ENCODE results near the gene BCL7C.
A peak's percentile ranks its signal among the peaks of the same experiment; 100 is the strongest.

The BCL7C gene

DNA sequence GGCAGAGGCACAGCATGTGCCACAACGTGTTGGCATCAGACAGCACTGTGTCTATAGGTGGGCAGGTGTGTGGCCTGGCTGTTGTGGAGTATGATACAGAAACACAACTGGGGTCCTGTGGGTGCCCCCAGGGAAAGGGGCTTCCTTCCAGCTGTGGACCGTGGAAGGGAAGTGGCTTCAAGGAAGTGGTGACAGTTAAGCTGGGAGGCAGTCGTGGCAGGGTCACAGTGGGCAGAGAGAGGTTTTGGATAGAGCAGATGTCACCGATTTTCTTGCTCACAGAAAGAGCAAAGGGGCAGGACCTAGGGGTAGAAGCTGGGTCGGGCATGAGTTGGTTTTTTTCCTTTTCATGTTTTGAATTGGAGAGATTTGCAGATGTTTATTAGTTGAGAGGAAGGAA is 43.8 kb upstream of the BCL7C start:
- H3K36me3 ChIP-seq (ENCODE audit: insufficient read depth, low read length) = peaks cover 14% of the 10 kb centered on the region; the same call in 1 of the 2 replicates
- no peak overlapping the region for H3K4me3 ChIP-seq (ENCODE audit: low read depth, low read length, poor library complexity, severe bottlenecking)
- TF ChIP-seq EZH2 (IDR thresholded peaks at IDR 0.05; ENCODE audit: borderline replicate concordance, low read length) = no peak
- no peak for TF ChIP-seq CTCF (IDR thresholded peaks at IDR 0.05; ENCODE audit: low read length)
- no peaks in the 10 kb centered on the region for H4K20me1 ChIP-seq (ENCODE audit: insufficient read depth, low read length)
- no peaks in the 10 kb centered on the region for H3K79me2 ChIP-seq (ENCODE audit: insufficient read depth, low read length)
- H3K4me1 ChIP-seq (ENCODE audit: insufficient read depth, low read length, severe bottlenecking) = peaks cover 23% of the 10 kb centered on the region
- no peak overlapping the region for H2AFZ ChIP-seq (ENCODE audit: low read length)
- peak overlapping the region; percentile 33 for H3K27ac ChIP-seq (ENCODE audit: low read depth, low read length, poor library complexity, severe bottlenecking)
- H3K9me3 ChIP-seq (ENCODE audit: low read length) = no peaks in the 10 kb centered on the region
- no peaks in the 10 kb centered on the region for H3F3A ChIP-seq (ENCODE audit: insufficient read depth, low read length)
- H3K4me2 ChIP-seq (ENCODE audit: low read length) = no peak overlapping the region
- no peaks in the 10 kb centered on the region for H3K9me2 ChIP-seq (ENCODE audit: low read depth, low read length)
- H3K27me3 ChIP-seq (ENCODE audit: insufficient read depth, low read length) = no peaks in the 10 kb centered on the region
- H3K9ac ChIP-seq (ENCODE audit: low read length) = no peak overlapping the region

DNA sequence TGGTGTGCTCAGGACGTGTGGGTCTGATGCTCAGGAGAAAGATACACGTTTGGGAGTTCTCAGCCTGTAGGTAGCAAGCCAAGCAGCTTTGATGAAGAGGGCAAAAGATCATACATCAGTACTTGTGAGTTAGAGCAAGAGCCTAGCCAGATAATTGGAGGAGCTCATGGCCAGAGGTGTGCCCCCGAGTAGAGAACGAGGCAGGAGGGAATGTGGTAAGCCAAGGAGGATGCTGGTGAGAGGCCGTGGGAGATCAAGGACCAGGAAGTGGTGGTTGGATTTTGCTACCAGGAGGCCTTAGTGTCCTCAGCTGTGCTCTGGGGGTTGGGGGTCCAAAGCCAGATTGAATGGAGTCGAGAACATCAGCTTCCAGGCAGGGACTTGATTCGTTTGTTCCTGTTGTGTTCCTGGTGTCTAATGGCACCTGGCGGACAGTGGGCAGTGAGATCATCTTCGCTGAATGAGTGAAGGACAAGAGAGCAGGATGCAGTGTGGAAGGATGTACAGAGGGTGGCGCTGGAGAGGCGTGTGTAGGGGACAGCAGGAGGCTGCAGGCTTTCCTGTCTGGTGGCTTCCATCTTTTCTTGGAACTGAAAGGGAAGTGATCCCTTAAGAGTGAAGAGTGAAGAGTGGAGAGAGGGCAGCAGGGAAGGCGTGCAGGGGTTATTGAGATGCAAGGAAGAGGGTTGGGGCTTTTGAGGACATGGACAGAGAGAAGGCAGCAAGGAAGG is 41.1 kb upstream of the BCL7C start:
- no peaks in the 10 kb centered on the region for H3K9me2 ChIP-seq (ENCODE audit: low read depth, low read length)
- no peaks in the 10 kb centered on the region for H3K9me3 ChIP-seq (ENCODE audit: low read length)
- peaks cover 30% of the 10 kb centered on the region; the same call in 1 of the 2 replicates for H3K36me3 ChIP-seq (ENCODE audit: insufficient read depth, low read length)
- no peak overlapping the region for H3K4me3 ChIP-seq (ENCODE audit: low read depth, low read length, poor library complexity, severe bottlenecking)
- no peak overlapping the region for H3K9ac ChIP-seq (ENCODE audit: low read length)
- TF ChIP-seq EZH2 (IDR thresholded peaks at IDR 0.05; ENCODE audit: borderline replicate concordance, low read length) (no peak), CTCF (IDR thresholded peaks at IDR 0.05; ENCODE audit: low read length) (peak; percentile 69)
- H3F3A ChIP-seq (ENCODE audit: insufficient read depth, low read length) = no peaks in the 10 kb centered on the region
- H4K20me1 ChIP-seq (ENCODE audit: insufficient read depth, low read length) = no peaks in the 10 kb centered on the region
- H3K4me1 ChIP-seq (ENCODE audit: insufficient read depth, low read length, severe bottlenecking) = peaks cover 13% of the 10 kb centered on the region
- no peak overlapping the region for H3K4me2 ChIP-seq (ENCODE audit: low read length)
- no peaks in the 10 kb centered on the region for H3K27me3 ChIP-seq (ENCODE audit: insufficient read depth, low read length)
- H2AFZ ChIP-seq (ENCODE audit: low read length) = no peak overlapping the region
- no peaks in the 10 kb centered on the region for H3K79me2 ChIP-seq (ENCODE audit: insufficient read depth, low read length)
- no peak overlapping the region for H3K27ac ChIP-seq (ENCODE audit: low read depth, low read length, poor library complexity, severe bottlenecking)

DNA sequence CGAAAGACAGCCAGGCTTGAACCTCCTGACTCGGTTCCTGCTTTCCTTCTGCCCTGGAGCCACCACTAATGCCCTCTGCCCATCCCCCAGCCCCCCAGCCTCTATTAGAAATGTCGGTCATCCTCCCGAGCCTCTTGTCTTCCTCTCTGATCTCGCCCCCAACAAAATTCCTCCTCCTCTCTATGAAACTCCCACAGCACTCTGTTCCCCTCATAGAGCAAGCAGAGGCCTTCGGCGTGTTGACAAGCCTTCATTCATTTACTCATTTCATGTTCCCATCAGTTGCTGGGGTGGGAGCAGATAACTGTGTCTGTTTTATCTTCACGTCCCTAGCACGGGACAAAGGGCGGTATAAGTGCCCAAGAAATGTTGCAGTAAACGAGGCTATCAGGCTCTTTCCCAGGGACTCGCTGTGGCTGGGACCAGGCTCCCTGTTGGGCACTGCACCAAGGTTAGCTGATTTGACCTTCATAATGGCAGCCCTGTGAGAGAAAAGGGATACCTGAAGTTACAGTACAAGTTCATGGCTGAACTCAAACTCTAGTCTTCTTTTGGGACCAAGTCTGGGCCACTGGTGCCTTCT is 37.3 kb upstream of the BCL7C start:
- no peak overlapping the region for H2AFZ ChIP-seq (ENCODE audit: low read length)
- no peak overlapping the region for H3K27ac ChIP-seq (ENCODE audit: low read depth, low read length, poor library complexity, severe bottlenecking)
- no peaks in the 10 kb centered on the region for H3K9me3 ChIP-seq (ENCODE audit: low read length)
- no peaks in the 10 kb centered on the region for H3K27me3 ChIP-seq (ENCODE audit: insufficient read depth, low read length)
- no peaks in the 10 kb centered on the region for H3K9me2 ChIP-seq (ENCODE audit: low read depth, low read length)
- H3K79me2 ChIP-seq (ENCODE audit: insufficient read depth, low read length) = no peaks in the 10 kb centered on the region
- H3F3A ChIP-seq (ENCODE audit: insufficient read depth, low read length) = no peaks in the 10 kb centered on the region
- H3K4me1 ChIP-seq (ENCODE audit: insufficient read depth, low read length, severe bottlenecking) = peaks cover 9% of the 10 kb centered on the region
- no peak overlapping the region for H3K4me3 ChIP-seq (ENCODE audit: low read depth, low read length, poor library complexity, severe bottlenecking)
- H3K36me3 ChIP-seq (ENCODE audit: insufficient read depth, low read length) = peaks cover 28% of the 10 kb centered on the region; the same call in 1 of the 2 replicates
- no peak overlapping the region for H3K4me2 ChIP-seq (ENCODE audit: low read length)
- no peaks in the 10 kb centered on the region for H4K20me1 ChIP-seq (ENCODE audit: insufficient read depth, low read length)
- no peak overlapping the region for H3K9ac ChIP-seq (ENCODE audit: low read length)
- TF ChIP-seq CTCF (IDR thresholded peaks at IDR 0.05; ENCODE audit: low read length) = no peak
- TF ChIP-seq EZH2 (IDR thresholded peaks at IDR 0.05; ENCODE audit: borderline replicate concordance, low read length) = no peak

Data from OCI-LY1 (cell line).